Hematopoietic multipotent progenitor cell treated with erythropoietin and hydrocortisone succinate and interleukin-3 and kit ligand, for 17 days (in vitro differentiated cells): ENCODE results near the gene MYH8.

Experiments used
- DNase-seq: peaks from one replicate; pipeline ENCODE4 v3.0.0-alpha.2; 2015; ENCODE audit warnings: low spot score

Gene MYH8

DNA sequence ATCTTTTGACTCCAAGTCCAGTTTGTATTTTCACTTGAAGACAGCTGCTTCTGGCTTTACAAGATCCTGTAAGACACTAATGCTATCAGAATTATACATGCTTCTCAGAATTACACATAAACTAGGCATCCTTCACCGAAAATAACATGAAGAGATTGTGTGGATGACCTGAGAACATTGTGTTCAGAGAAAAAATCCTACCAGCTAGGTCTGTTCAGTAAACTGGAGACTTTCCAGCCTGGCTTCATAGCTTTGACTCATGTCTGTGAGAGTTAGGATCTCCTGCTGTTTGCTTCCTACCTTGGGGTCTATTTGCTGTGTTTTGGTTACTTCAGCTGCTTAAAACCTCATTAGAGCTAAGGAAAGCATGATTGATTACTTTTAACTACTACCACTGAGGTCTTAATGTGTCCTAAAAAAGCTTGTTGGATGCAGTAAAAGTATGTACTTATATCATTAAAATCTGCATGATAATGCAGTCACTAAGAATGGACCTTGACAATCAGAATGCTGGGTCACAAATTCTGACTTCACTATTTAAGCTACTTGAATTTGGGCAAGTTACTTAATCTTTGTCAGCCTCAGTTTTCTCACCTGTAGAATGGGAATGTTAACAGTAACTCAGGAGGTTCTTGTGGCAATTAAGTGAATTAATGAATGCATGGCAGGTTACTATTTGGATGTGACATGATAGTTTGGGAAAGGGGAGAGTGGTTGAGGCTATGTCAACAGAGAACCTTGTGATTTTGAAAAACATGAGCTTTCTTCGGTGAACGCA is 40.9 kb downstream of the MYH8 start:
- DNase-seq, result no peak

DNA sequence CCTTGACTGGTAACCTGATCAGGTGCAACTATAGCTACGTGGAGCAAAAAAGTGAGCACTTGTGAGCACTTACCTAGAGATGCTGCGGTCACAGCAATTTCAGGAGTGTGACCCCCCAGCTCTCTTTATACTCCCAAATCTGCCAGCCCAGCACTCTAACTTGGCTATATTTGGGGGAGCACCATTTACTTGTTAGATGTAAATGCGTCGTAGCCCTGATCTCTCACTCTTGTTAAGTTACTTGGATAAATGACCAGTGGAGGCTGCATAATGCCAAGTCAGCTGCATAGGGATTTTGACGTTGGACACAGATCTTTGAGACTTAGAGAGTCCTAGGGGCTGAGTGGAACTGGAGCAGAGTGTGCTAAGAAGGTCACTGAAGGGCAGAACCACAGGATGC is 48.8 kb downstream of the MYH8 start, which contains the start of gene MYH13:
Gene MYH13 (minus strand): TSS at position 101 of the 400 bp plus-strand sequence. CDS start 8,476 bp downstream, outside the sequence.
- no peak for DNase-seq

DNA sequence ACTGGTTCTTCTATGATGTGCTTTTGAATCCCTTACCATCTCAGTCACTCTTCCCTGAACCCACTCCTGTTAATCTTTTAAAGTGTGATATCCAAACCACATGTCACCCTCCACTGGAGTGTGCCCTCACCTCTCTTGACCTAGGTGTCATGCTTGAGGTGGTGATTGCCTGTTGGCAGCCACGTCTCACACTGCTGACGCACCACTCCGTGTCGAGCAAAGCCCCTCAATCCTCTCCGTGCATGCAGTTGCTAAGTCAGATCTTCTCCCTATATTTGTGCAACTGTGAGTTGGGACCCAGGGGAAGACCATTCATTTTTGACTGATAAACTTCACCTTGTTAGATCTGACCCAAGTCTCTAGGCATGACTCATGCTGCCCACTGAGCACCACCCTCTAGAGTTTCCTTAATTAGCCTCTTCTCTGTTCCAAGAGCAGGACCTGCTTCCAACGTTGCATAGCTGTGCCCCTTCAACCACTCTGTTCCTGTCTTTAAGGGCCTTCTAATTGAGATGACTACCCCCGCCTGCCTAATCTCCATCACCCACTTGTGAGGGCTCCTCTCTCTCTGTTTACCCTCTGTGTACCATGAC is 51.6 kb downstream of the MYH8 start:
- no peak for DNase-seq

DNA sequence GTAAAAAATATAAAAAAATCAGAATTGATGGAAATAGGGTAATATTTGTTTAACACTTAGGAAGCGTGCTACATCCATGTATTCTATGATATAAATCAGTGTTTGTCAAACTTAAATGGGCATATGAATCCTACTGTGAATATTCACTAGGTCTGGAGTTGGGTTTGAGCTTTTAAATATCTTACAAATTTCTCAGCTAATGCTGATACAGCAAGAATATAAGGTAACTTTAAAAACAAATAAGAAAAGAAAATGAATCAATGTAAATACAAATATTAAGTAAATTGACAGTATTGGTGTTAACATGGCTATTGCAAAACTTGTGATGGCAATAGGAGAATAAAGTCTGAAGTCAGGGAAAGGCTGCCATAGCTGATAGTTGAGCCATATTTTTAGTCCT is 52.5 kb downstream of the MYH8 start:
- no peak for DNase-seq

DNA sequence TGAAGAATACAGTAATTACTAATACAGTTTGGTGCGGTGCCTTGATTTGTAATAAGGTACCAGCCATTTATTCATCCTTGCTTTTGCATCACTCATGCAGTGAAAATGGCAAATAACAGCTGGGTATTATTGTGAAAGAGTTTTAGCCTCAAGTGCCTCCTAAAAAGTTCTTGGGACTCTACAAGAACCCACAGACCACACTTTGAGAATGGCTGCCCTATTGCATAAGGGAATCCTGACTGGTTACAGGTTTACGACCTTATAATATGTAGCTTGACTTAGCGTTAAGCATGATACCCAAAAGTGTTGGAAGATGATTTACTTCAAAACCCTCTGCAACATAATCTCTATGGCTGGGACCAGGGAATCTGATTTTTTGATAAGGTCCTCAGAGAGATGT is 53.2 kb downstream of the MYH8 start:
- no peak for DNase-seq

DNA sequence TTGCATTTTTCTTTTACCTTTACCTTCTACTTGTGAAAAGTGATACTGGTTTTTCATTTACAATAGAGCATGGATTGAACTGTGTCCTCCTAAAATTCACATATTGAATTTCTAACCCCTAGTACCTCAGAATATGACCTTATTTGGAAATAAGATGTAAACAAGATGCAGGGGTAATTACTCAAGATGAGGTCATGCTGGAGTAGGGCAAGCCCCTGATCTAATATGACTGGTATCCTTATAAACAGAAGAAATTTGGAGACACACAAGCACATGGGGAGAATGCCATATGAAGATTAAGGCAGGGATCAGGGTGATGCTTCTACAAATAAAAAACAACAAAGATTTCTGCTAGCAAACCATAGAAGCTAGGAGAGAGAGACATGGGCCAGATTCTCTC is 61.2 kb downstream of the MYH8 start:
- DNase-seq, result no peak

DNA sequence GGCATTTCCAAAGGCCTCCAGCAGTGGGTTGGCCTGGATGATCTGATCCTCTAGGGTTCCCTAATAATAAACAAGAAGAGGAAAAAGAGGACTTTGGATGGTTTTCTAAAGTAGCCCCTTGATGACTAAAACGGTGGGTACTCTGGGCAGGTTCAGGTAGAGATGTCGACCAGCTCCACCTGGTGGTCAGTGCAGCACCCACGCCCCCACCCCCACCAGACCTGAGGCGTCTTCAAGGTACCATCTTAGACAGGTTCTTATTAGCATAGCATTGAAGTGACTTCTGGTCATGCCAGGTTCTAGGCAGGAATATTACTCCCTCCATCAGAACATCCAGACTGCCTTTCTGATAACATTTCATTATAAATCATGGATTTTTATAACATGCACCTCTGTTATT is 64.0 kb downstream of the MYH8 start:
- no peak for DNase-seq

DNA sequence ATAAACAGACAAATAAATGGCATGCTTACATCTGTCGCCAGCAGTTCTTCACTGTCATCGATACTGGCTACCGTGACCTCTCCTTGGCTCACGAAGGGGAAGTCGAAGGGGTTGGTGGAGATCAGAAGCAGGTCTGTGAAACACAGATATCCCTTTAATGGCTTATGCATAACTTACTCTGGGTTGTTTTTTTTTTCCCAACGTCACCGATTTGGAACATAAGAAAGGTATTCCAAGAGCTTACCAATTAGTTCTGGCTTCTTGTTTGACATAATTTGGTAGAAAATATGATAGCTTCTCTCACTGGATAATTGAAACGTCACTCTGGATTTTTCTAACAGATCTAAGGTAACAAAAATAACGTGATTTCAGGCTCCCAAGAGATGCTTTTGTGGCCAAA is 67.1 kb downstream of the MYH8 start:
- DNase-seq, result no peak

DNA sequence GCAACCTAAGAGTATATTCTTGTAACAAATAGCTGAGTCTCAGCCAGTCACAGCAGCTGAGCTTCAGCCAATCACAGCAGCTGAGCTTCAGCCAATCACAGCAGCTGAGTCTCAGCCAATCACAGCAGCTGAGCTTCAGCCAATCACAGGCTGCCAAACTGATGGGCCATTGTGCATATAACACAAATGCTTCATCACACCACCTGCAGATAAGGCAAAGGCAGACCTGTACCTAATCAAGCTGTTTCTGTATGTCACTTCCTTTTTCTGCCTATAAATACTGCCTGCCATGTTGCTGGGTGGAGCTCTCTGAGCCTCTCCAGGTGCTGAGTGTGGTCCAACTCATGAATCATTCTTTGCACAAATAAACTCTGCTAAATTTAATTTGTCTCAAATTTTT is 68.9 kb downstream of the MYH8 start:
- no peak for DNase-seq

DNA sequence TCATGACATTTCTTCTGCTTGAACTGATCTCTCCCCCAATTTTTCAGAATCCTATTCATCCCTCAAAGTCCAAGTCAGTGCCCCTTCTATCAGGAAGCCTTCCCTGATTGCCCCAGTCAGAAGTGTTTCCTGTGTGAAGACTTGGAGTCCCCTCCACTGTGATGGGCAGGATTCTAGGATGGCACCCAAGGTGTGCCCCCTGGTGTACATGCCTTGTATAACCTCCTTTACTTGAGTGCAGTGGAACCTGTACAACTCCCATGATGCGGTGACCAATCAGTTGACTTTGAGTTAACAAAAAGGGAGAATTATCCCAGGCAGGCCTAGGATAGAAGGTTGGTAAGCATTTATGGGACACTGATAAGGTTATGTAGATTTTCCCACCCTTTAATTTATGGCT is 72.3 kb downstream of the MYH8 start:
- DNase-seq, result no peak

DNA sequence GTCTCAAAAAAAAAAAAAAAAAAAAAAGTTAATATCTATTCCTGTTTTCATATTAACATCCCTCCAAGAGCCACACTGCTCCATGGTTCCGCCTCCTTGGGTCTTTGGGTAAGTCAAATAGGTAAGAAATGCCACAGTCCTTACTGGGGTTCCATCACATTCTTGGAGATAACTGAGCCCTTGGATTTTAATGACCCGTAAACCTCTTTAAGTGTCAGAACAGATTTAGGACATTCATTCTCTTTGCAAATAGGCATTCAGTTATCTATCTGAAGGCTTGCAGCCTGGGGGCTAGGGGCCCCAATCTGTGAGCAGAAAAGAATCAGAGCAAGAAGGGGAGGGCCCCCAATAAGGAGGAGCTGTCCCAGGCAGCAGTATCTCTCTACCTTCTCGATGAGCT is 76.9 kb downstream of the MYH8 start:
- no peak for DNase-seq
